ENCODE results near the gene PTPRN2.
"Not testable (repeated sequence)": the region's sequence is repeated elsewhere in the genome, so short reads cannot be mapped to it uniquely, and the experiment has no call there.

PTPRN2 gene

DNA sequence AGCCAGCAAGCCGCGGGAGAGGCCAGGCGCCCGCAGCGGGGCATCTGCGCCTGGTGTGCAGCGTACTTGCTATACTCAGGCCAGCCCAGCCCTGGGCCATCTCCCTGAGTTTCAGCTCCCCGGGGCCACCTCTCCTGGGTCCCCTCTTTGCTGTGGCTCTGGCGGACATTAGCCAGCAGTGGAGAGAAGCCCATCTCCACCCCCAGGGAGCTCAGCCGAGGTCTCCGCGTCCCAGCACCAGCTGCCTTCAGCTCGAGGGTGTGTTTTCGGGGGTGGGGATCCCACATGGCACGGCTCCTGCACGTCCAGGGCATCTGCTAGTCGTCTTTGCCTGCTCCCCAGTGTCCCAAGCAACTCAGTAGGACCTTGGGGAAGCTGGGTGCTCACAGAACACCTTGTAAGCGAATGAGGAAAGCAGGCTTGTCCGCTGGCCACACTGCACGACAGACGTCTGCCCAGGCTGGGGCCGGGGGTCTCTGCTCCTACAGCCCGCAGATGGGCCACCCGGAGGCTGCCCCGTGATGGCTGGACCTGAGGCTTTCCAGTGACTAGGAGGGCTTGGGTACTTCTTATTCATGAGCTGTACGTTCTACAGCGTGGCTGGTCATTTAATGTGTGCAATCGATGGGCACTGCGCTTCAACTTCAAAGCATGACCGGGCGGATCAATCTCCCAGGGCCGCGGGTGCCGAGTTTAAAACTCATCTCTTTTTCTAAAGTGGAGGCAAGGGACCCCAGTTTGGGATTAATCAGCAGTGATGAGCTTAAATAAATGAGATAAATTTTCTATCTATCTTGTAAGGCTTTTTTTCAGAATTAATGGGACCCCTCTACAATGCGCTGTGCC lies 795.2 kb downstream of the PTPRN2 start:
- DNase-seq: no peak

GRCh38 chr7:157791666-157792065 lies 796.0 kb downstream of the PTPRN2 start:
- no peak for DNase-seq

DNA sequence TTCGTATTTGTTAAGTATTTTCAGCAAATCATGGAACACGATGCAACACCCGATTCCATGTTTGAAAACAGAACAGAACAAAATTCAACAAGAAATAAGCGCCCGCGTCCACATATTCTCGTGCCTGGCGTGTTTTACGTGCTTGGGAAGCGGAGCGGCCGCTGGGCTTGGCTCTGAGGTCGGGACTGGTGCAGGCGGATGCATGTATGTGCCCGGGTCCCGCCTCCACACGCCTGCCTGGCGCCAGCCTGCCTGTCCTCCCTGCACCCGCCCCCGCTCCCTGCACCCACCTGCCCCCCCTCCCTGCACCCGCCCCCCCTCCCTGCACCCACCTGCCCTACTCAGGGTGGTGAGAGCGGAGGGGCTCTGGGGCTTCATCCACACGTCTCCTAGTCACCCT lies 796.4 kb downstream of the PTPRN2 start:
- DNase-seq: no peak

DNA sequence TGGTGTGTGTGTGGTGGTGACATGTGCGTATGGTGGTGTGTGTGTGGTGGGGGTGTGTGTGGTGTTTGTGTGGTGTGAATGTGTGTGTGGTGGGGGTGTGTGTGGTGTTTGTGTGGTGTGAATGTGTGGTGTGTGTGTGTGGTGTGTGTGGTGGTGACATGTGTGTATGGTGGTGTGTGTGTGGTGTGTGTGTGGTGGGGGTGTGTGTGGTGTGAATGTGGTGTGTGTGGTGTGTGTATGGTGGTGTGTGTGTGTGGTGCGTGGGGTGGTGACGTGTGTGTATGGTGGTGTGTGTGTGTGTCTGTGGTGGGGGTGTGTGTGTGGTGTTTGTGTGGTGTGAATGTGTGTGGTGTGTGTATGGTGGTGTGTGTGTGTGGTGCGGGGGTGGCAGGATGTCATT lies 797.7 kb downstream of the PTPRN2 start:
- DNase-seq: no peak

- DNase-seq: no peak
These were observed 798.5 kb downstream of the PTPRN2 start for GRCh38 chr7:157789094-157789493.

DNA sequence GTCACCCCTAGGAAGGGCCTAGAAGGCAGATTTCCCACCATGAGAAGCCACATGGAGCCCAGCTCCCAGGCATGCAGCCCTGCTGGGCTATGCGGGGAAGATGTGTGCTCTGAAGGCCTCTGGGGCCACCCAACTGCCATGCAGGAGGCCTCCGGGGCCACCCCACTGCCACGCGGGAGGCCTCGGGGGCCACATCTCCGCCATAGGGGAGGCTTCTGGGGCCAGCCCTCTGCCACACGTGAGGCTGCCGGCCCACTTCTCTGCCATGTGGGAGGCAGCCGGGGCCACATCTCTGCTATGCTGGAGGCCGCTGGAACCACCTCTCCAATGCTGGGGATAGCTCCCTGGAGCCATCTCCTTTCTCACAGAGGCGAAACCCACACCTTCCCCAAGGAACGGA lies 799.0 kb downstream of the PTPRN2 start:
- DNase-seq: no peak

DNA sequence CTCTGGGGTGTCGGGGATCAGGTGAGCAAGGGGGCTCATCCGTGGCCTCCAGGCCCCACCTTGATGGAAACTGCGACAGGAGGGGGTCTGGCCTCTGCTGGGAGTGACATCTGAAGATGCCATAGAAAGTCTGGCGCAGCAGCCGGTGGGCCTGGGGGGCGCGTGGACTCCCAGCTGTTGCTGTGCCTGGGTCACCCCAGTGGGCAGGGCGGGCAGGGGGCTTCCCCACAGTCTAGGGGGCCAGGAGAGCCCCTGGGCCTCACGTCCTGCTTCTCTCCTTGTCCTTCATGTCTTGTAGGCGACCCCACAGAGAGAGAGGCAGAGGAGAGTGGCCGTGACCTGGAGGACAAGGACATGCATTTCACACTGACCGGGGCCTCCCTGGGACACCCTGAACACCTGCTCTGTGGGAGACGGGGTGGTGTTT lies 800.3 kb downstream of the PTPRN2 start:
- DNase-seq: no peak

GRCh38 chr7:157786375-157787274 lies 801.0 kb downstream of the PTPRN2 start:
- no peak for DNase-seq

DNA sequence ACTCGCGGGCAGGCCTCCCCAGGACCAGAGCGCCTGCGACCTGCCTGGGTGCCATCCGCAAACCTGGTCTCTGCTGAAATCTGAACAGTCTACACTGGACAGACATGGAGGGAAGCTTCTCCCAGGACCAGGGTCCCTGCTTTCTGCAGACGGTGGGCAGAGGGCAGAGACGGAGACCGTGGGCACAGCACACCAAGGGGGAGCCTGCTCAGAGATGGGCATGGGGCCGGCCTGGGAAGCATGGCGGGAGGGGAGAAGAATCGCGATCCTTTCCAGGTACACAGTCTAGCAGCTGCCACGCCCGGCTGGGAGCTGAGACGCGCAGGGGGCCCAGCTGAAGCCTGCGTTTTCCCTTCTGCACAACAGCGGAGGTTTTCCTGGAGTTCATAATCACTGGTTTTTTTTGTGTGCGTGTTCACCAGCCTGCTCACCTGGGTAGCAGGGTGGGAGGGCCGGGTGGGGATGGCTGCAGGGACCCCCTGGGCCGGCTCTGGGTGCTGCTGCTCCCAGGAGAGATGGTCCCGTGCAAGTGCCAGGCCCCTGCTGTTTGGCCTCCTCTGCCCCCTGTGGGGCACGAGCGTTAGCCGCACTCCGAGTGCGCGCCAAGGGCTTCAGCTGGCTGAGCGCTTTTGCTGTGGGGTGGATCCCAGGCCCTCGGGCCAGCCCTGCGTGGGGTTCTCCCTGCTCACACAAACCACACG lies 802.0 kb downstream of the PTPRN2 start:
- DNase-seq: no peak

DNA sequence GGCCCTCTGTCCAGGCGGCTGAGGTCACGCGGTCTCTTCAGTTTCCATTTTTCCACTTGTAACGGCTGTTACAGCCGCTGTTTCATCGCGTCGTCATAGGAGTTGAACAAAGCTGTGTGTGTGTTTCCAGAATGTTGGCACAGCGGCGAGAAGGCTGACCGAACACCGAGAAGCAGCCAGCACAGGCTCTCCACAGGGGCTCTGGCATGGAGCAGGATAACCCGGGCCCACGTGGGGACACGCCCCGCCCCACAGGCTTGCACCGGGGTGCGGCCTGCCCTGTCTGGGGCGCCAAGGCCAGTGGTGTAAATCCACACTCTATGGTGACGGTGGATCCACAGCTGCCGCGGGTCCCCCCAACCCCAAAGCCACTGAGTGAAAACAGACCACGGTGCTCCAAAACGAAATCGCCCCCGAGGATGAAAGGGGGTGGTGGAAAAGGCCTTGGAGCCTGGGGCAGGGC lies 802.6 kb downstream of the PTPRN2 start:
- no peak for DNase-seq

- no peak for DNase-seq
These were observed 803.4 kb downstream of the PTPRN2 start for GRCh38 chr7:157784041-157784835.

GRCh38 chr7:157782041-157782440 lies 805.6 kb downstream of the PTPRN2 start:
- DNase-seq: no peak

DNA sequence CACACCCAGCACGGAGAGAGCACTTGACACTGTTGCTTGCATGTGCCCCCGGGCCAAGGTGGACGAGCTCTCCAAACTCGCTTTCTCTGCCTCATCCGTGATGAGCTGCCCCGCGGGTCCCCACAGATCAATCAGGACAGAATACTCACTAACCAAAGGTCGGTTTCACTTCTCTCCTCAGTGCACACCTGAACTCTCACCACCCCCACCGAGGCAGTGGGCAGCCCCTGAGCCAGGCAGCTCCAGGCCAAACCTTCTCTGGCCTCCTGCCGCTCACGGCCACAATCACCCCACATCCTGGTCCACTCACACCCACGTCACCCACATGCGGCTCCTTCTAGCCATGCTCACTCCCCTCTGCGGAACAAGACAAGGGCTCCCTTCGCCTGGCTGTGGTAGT lies 806.9 kb downstream of the PTPRN2 start:
- no peak for DNase-seq

GRCh38 chr7:157780312-157780711 lies 807.3 kb downstream of the PTPRN2 start:
- DNase-seq: no peak

DNA sequence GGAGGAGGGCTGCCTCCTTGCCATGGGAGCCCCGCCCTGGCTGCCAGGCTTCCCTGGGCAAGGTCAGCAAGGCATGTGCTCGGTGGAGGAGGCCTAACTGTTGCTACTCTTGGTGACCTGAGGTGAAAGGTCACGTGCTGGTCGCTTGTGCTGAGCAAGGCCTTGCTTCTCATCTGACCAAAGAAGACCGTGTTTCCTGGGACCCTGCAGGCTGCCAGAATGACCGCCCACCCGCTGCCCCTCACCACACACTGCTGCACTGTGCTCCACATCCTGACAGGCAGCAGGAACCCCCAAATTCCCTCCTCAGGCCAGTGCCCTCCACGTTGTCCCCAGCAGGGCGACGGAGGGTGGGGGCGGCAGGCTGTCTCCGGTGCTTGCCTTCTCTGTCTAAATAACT lies 808.4 kb downstream of the PTPRN2 start:
- no peak for DNase-seq

GRCh38 chr7:157777194-157777762 lies 810.3 kb downstream of the PTPRN2 start:
- not testable (repeated sequence) for DNase-seq

GRCh38 chr7:157775560-157776332 lies 811.9 kb downstream of the PTPRN2 start:
- no peak for DNase-seq

DNA sequence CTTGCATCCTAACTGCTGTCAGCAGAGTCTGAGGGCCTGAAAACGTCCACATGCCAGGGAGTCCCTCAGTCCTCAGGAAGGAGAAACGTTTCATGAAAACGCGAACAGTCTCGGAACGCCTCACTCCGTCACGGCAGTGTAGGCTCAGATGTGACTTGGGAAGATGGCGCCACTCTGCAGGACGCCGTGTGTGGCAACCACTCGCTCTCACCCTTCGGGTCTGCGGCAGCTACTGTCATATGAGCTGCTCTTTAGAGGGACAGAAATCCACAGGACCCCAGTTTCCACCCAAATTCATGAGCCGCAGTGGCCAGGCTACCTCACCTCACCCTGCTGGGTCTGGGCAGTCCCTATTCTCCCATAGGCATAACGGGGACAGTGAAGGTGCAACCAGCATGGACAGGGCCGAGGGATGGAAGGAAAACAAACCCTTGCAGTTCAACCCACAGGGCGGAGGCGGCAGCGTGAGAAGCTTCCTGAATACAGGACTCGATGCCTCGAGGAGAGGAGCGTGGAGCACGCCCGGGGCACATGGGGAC lies 812.5 kb downstream of the PTPRN2 start:
- DNase-seq: no peak

DNA sequence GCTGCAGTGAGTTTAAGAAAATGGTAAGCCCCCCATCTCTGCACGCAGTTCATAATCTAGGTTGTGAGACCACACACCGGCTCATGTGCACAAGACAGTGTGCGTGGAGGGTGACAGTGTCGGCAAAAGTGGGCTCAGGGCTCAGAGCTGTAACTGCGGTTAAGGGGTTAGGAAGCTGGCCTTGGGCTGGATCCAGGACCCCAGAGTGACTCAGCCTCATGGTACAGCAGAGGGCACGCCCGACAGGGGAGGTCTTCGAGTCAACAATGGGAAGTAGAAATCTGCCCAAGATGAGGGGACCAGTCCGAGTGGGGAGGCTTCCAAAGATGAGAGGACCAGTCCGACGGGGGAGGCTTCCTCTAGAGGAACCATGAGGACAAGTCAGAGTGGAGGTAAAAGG lies 813.1 kb downstream of the PTPRN2 start:
- DNase-seq: no peak

GRCh38 chr7:157773361-157773760 lies 814.3 kb downstream of the PTPRN2 start:
- DNase-seq: no peak
